Testis (tissue), 2 donors: ENCODE results near the gene FOXK1.

Experiments used
- POLR2A ChIP-seq: fragments of 450-650 bp; IDR thresholded peaks from one replicate; pipeline ENCODE4 v1.6.1; 2017; ENCODE audit warnings: antibody characterized with exemption, mild to moderate bottlenecking, moderate library complexity
- TF ChIP-seq, protein P1 (sequence below), 3 experiments: fragments of 450-650 bp in 2 of 3; fragments of 200-600 bp in 1 of 3; sonication (generic) in 1 of 3; IDR thresholded peaks; one replicate each; pipeline ENCODE4 v1.5.1; 2016 to 2019; ENCODE audit warnings: antibody characterized with exemption in 3 of 3, mild to moderate bottlenecking in 2 of 3, moderate library complexity in 1 of 3

DNA sequence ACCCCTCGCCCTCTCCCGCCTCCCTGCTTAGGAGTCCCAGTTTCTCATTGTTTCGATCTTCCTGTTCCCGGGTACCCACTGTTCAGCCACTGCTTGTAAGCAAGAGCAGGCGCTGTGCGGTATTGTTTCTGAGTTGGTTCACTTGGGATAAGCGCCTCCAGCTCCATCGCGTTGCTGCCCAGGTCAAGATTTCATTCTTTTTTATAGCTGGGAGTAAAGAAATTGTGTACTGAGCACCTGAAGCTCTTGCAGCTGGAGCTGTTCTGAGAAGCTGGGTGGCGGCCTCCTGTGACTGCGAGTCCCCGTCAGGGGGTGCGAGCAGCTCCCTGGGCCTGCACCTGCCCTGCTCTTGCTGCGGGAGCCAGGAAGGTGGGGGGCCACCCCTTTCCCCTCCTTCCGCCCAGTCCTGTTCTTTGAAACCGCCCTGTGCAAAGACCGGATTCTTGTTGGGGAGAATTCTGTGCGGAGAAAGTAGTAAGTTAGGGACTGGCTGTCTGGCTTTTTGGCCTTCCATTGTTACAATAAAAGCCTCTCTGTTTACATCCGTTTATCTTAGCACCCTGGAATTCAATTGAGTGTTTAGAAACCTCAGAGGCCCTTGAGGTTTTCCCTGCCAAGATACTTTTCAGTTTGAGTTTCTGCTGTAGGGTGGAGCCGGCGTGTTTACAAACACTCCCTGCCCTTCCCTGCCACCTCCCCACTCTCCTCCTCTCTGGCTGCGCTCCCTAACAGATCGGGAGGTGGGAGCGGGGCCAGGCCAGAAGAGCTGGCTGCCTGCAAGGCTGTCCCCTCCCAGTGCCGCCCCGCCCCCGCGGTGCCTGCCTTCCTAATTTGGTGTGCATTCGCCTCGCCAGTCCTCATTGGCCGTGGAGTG is 62.5 kb downstream of the FOXK1 start:
- TF ChIP-seq, protein P1, sequence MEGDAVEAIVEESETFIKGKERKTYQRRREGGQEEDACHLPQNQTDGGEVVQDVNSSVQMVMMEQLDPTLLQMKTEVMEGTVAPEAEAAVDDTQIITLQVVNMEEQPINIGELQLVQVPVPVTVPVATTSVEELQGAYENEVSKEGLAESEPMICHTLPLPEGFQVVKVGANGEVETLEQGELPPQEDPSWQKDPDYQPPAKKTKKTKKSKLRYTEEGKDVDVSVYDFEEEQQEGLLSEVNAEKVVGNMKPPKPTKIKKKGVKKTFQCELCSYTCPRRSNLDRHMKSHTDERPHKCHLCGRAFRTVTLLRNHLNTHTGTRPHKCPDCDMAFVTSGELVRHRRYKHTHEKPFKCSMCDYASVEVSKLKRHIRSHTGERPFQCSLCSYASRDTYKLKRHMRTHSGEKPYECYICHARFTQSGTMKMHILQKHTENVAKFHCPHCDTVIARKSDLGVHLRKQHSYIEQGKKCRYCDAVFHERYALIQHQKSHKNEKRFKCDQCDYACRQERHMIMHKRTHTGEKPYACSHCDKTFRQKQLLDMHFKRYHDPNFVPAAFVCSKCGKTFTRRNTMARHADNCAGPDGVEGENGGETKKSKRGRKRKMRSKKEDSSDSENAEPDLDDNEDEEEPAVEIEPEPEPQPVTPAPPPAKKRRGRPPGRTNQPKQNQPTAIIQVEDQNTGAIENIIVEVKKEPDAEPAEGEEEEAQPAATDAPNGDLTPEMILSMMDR (IDR thresholded peaks at IDR 0.05), result no peak
- no peak for TF ChIP-seq POLR2A
